ENCODE measurements around the gene NCOA7. TPM values are rescaled to one million over a fixed set of nuclear protein-coding genes. Genes with fewer than 3 reads are reported as not detected.

The NCOA7 gene
- total and polyA plus RNA-seq, 9 of the 15 experiments (the other 6 are each of a cell fraction or from before 2014, with no cell fraction given): 5.8 to 14.6 (median 9.3) TPM

DNA sequence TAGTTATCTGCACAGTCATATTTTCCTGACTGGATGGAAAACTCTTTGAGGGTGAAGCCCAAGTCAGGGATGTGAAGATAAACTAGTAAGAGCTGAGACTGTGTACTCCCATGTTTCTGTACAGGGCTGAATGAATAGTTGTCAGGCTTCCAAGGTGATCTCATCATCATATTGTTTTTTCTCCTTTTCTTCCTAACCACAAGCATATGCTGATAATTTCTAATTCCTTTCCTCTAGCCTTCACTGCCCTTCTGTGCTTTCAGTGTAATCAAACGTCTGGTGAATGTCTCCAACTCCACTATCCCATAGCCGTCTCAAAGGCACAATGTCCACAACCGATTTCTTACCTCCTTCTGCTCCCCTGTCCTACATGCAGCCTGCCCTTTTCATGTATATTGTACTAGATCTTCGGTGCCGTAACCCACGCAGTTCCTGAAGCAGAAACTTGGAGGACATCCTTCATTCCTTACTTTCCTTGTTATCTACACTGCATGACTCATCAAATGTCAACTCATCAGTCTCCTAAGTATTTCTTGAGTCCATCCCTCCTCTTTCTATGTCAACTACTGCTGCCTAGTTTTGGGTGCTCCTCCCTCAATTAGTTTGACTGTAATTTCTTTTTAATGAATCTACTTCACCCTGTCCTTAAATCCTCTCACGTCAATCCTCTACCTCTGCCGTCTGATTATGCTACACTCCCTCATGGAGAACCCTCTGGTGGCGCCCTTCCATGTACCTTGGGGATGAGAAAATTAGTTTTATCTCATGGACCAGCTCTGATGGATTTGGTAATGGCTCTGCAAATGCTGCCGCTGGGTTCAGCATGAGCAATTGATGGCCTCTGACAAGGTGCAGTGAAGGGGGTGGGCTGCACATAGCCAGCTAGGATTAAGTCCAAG is 21.9 kb downstream of the NCOA7 start (continued):
- TF ChIP-seq ZNF407 (IDR thresholded peaks at IDR 0.05; ENCODE audit: low read depth) (no peak), HDAC3 (IDR thresholded peaks at IDR 0.05; ENCODE audit: borderline replicate concordance, partially characterized antibody) (no peak), CC2D1A (IDR thresholded peaks at IDR 0.05) (peak; percentile 54; the same call in 1 of the 2 replicates), GTF2A2 (tag; IDR thresholded peaks at IDR 0.05) (no peak), ZNF274 (IDR thresholded peaks at IDR 0.05; ENCODE audit: borderline replicate concordance, low read depth, low read length) (no peak), SRSF1 (IDR thresholded peaks at IDR 0.05; ENCODE audit: low read depth, low read length) (no peak), FOXO4 (CRISPR knock-in tag; IDR thresholded peaks at IDR 0.05) (no peak), ZNF23 (CRISPR knock-in tag; IDR thresholded peaks at IDR 0.05) (no peak), ESRRB (CRISPR knock-in tag; IDR thresholded peaks at IDR 0.05; ENCODE audit: borderline replicate concordance) (no peak)
